ENCODE data around the gene FSTL5.

- no peak for TF ChIP-seq JUNB (IDR thresholded peaks at IDR 0.05; ENCODE audit: unreplicated experiment)
- TF ChIP-seq CTCF (conservative IDR thresholded peaks at IDR 0.05; ENCODE audit: low read depth in 2 of 2): no peak
- TF ChIP-seq POLR2AphosphoS5 (IDR thresholded peaks at IDR 0.05; ENCODE audit: low read depth): no peak
- no peak for TF ChIP-seq ETS1 (IDR thresholded peaks at IDR 0.05)
Measured at GRCh38 chr4:161762796-161763195, 401.0 kb downstream of the FSTL5 start.
